VCaP (cell line): ENCODE results near the gene AADACL4.

Experiments
- H3K27ac ChIP-seq: fragments of 450-650 bp; 2 replicates; pipeline ENCODE4 v1.5.1; 2017
- TF ChIP-seq, protein P1 (sequence below): fragments of 450-650 bp; conservative IDR thresholded peaks from 2 replicates; pipeline ENCODE4 v1.5.1; 2017; ENCODE audit warnings: mild to moderate bottlenecking, moderate library complexity

AADACL4 gene

DNA sequence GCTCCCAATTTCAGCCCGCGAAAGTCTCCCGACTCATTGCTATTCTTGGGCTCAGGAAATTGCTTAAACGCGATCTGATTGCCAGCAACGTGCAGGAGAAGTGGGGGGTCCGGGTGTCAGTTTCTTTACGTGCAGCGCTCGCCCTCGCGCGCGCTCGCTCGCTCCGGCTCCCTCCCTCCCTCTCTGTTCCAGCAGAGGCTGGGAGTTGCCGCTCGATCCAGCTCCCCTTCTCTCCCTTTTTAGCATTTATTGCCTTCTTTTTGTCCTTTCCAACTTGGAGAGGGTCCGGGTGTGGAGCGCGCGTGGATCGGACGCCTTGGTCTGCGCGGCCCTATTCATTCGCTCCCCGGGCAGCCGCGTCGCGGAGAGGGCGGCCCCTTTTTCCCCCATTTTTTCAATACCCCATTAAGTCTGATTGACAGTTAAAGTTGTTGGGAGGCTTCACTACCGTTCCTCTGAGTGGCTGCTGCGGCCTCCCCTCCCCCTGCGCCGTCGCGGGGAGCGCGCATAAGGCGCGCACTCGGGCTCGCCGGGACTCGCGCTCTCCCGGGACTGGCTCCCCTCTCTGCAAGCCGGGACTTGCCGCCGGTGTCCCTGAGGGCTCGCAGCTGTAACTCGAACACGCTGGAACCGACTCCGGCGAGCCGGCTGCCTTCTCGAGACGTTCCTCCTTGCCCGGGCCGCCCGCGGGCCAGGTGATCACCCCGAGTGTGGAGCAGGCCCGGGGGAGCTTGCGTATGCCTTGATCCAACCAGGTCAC lies 25.8 kb upstream of the AADACL4 start, which contains the start of gene DHRS3:
TSS of gene DHRS3 (minus strand) at position 310 of the 760 bp plus-strand sequence. CDS start 862 bp downstream, outside the sequence.
- TF ChIP-seq, protein P1, sequence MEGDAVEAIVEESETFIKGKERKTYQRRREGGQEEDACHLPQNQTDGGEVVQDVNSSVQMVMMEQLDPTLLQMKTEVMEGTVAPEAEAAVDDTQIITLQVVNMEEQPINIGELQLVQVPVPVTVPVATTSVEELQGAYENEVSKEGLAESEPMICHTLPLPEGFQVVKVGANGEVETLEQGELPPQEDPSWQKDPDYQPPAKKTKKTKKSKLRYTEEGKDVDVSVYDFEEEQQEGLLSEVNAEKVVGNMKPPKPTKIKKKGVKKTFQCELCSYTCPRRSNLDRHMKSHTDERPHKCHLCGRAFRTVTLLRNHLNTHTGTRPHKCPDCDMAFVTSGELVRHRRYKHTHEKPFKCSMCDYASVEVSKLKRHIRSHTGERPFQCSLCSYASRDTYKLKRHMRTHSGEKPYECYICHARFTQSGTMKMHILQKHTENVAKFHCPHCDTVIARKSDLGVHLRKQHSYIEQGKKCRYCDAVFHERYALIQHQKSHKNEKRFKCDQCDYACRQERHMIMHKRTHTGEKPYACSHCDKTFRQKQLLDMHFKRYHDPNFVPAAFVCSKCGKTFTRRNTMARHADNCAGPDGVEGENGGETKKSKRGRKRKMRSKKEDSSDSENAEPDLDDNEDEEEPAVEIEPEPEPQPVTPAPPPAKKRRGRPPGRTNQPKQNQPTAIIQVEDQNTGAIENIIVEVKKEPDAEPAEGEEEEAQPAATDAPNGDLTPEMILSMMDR, result no peak

DNA sequence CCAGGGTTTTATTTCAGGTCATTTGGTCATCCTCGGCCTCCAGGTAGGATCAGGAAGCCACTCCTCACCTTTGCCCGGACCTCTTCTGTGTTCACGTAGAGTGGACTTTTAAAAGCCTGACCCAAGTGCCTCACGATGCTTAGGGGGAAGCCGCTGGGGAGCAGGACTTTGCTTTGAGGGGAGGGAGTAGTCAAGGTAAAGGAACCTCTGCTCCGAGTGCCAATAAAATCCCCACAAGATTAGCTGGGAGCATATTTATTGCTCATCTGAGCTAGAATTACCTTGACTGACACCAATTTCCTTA lies 25.3 kb upstream of the AADACL4 start:
- peak overlapping the region; percentile 96 for H3K27ac ChIP-seq
- TF ChIP-seq, protein P1, result no peak

More for the DNA sequence above, 25.8 kb upstream of the AADACL4 start, which contains the start of gene DHRS3:
- peak within 1 kb of the TSS; percentile 96 for H3K27ac ChIP-seq

- peak overlapping the region; percentile 96 for H3K27ac ChIP-seq
These were observed 24.7 kb upstream of the AADACL4 start for GRCh38 chr1:12618965-12619791.

GRCh38 chr1:12619792-12620487 lies 23.9 kb upstream of the AADACL4 start:
- TF ChIP-seq, protein P1, result peak; percentile 92
- peak overlapping the region; percentile 96 for H3K27ac ChIP-seq

More at GRCh38 chr1:12618965-12619791, 24.7 kb upstream of the AADACL4 start:
- TF ChIP-seq, protein P1, result no peak

- TF ChIP-seq, protein P1, result no peak
- peak overlapping the region; percentile 96; the same call in 1 of the 2 replicates for H3K27ac ChIP-seq
These were observed 23.4 kb upstream of the AADACL4 start for GRCh38 chr1:12620488-12620865.

GRCh38 chr1:12620931-12621330 lies 23.0 kb upstream of the AADACL4 start:
- TF ChIP-seq, protein P1, result no peak
- H3K27ac ChIP-seq, result peak overlapping the region; percentile 81; the same call in 1 of the 2 replicates
